ENCODE results near the gene CARS1. TPM values are rescaled to one million over a fixed set of nuclear protein-coding genes. Genes with fewer than 3 reads are reported as not detected.

The CARS1 gene
- polyA plus RNA-seq, 1 experiment: 175 TPM

GRCh38 chr11:3044004-3044403 lies 13.2 kb downstream of the CARS1 start:
- DNase-seq (ENCODE audit: low read depth): no peak
- no peak for TF ChIP-seq CTCF (IDR thresholded peaks at IDR 0.05; ENCODE audit: insufficient read depth, low read depth, low read length)
- CTCF ChIA-PET: interaction anchor here (0.9 kb wide), 1 partner anchor 17 kb away, joined by 3 read pairs; no protein-coding TSS in a partner anchor
- H3K27me3 ChIP-seq (ENCODE audit: control insufficient read depth, insufficient read depth, low read length): no peaks in the 10 kb centered on the region
- H3K4me3 ChIP-seq (ENCODE audit: low read depth, low read length): no peak overlapping the region
- POLR2A ChIA-PET: no interaction called here
- peaks cover 36% of the 10 kb centered on the region for H3K36me3 ChIP-seq (ENCODE audit: control insufficient read depth, insufficient read depth, low read length)

GRCh38 chr11:3043315-3043871 lies 13.8 kb downstream of the CARS1 start:
- ChIA-PET CTCF (interaction anchor here (11.3 kb wide), 1 partner anchor 45 kb away, joined by 155 read pairs; no protein-coding TSS in a partner anchor), POLR2A (no interaction called here)
- no peak for DNase-seq (ENCODE audit: low read depth)
- Histone ChIP-seq H3K36me3 (ENCODE audit: control insufficient read depth, insufficient read depth, low read length) (peaks cover 38% of the 10 kb centered on the region), H3K4me3 (ENCODE audit: low read depth, low read length) (no peak overlapping the region), H3K27me3 (ENCODE audit: control insufficient read depth, insufficient read depth, low read length) (no peaks in the 10 kb centered on the region)
- no peak for TF ChIP-seq CTCF (IDR thresholded peaks at IDR 0.05; ENCODE audit: insufficient read depth, low read depth, low read length)

GRCh38 chr11:3042496-3043314 lies 14.5 kb downstream of the CARS1 start:
- no peak for DNase-seq (ENCODE audit: low read depth)
- peaks cover 44% of the 10 kb centered on the region for H3K36me3 ChIP-seq (ENCODE audit: control insufficient read depth, insufficient read depth, low read length)
- no peaks in the 10 kb centered on the region for H3K27me3 ChIP-seq (ENCODE audit: control insufficient read depth, insufficient read depth, low read length)
- CTCF ChIA-PET: interaction anchor here (11.3 kb wide), 1 partner anchor 46 kb away, joined by 155 read pairs; no protein-coding TSS in a partner anchor
- POLR2A ChIA-PET: no interaction called here
- H3K4me3 ChIP-seq (ENCODE audit: low read depth, low read length): no peak overlapping the region
- no peak for TF ChIP-seq CTCF (IDR thresholded peaks at IDR 0.05; ENCODE audit: insufficient read depth, low read depth, low read length)

- ChIA-PET POLR2A (no interaction called here), CTCF (interaction anchor here (11.3 kb wide), 1 partner anchor 47 kb away, joined by 155 read pairs; no protein-coding TSS in a partner anchor)
- peaks cover 43% of the 10 kb centered on the region for H3K36me3 ChIP-seq (ENCODE audit: control insufficient read depth, insufficient read depth, low read length)
- TF ChIP-seq CTCF (IDR thresholded peaks at IDR 0.05; ENCODE audit: insufficient read depth, low read depth, low read length): no peak
- no peak overlapping the region for H3K4me3 ChIP-seq (ENCODE audit: low read depth, low read length)
- DNase-seq (ENCODE audit: low read depth): no peak
- no peaks in the 10 kb centered on the region for H3K27me3 ChIP-seq (ENCODE audit: control insufficient read depth, insufficient read depth, low read length)
These were observed 15.4 kb downstream of the CARS1 start for GRCh38 chr11:3041699-3042441.

GRCh38 chr11:3040881-3041280 lies 16.3 kb downstream of the CARS1 start:
- Histone ChIP-seq H3K27me3 (ENCODE audit: control insufficient read depth, insufficient read depth, low read length) (no peaks in the 10 kb centered on the region), H3K4me3 (ENCODE audit: low read depth, low read length) (no peak overlapping the region), H3K36me3 (ENCODE audit: control insufficient read depth, insufficient read depth, low read length) (peaks cover 45% of the 10 kb centered on the region)
- ChIA-PET POLR2A (no interaction called here), CTCF (interaction anchor here (11.3 kb wide), 1 partner anchor 48 kb away, joined by 155 read pairs; no protein-coding TSS in a partner anchor)
- no peak for DNase-seq (ENCODE audit: low read depth)
- TF ChIP-seq CTCF (IDR thresholded peaks at IDR 0.05; ENCODE audit: insufficient read depth, low read depth, low read length): no peak

All from BJ (cell line).